Neural progenitor cell (in vitro differentiated cells): Measurements from ENCODE around the gene SH3GL2.

Experiments used
- CTCF ChIP-seq: fragments of 200-600 bp; sonication (generic); IDR thresholded peaks from 2 replicates; pipeline ENCODE4 v1.5.1; 2017; ENCODE audit warnings: antibody characterized with exemption, mild to moderate bottlenecking
- EZH2phosphoT487 ChIP-seq: fragments of 200-600 bp; sonication (generic); IDR thresholded peaks from 2 replicates; pipeline ENCODE4 v1.6.1; 2017; ENCODE audit warnings: antibody characterized with exemption

GRCh38 chr9:17656889-17657288 lies 78.0 kb downstream of the SH3GL2 start:
- no peak for TF ChIP-seq CTCF
- TF ChIP-seq EZH2phosphoT487: no peak
